Glomerular endothelial cell (primary cell): Measurements from ENCODE around the gene FAAP24. TPM values are rescaled to one million over a fixed set of nuclear protein-coding genes. Genes with fewer than 3 reads are reported as not detected.
"Not testable (repeated sequence)": the region's sequence is repeated elsewhere in the genome, so short reads cannot be mapped to it uniquely, and the experiment has no call there.

Experiments used
- DNase-seq: peaks from one replicate; pipeline ENCODE4 v3.0.0-alpha.2; 2011; ENCODE audit warnings: low read depth, low spot score; ENCODE audit errors: extremely low read depth
- total RNA-seq: library from RNA; depleted of rRNA; stranded (reverse); fragments of >200 nt; gene quantifications from 2 replicates; pipeline ENCODE4 v1.2.3, GENCODE V29; 2015

FAAP24 gene
- total RNA-seq = 1.6 and 1.9 TPM in 2 replicates

DNA sequence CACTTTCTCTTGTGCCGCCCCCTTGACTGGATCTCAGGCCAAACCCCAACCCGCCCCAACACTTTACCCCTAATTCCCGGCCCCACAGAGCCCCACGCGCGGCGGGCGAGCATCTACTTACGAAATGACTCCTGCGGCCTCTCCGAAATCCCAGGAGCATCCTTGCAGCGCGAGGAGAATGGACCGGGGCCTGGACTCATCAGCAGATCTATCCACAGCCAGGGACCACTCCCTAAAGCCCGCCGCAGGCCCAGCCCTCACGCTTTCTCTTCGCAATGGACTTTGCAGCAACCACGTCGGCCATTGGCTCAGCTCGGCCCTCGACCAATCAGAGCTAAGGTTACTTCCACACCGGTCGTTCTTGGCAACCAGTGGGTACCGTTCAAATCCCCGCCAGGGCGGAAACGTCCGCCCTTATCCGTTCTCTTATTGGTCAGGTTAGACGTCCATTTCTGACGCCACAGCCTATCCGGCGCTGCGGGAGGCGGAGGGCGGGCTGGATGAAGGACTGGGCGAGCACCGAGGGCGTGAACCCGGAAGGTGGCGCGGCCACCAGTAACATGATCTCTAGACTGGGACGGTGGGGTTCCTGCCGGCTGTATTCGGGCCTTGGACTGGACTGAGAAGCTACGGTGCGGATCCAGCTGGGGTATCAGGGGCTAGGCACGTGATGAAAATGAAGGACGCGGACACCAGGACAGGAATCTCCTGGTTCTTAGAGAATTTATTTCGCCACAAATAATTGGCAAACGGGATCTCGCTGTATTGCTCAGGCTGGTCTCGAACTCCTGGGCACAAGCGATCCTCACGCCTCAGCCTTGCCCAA is at the start of gene FAAP24, which contains the start of gene CEP89:
Gene FAAP24, plus strand, starts transcription at position 528 of the 826 bp plus-strand sequence. CDS start 955 bp downstream, outside the sequence.
Gene CEP89, minus strand, starts transcription at position 244 of the 826 bp plus-strand sequence. Its CDS starts 84 bp downstream, at position 160.
- DNase-seq = peak; percentile 98

DNA sequence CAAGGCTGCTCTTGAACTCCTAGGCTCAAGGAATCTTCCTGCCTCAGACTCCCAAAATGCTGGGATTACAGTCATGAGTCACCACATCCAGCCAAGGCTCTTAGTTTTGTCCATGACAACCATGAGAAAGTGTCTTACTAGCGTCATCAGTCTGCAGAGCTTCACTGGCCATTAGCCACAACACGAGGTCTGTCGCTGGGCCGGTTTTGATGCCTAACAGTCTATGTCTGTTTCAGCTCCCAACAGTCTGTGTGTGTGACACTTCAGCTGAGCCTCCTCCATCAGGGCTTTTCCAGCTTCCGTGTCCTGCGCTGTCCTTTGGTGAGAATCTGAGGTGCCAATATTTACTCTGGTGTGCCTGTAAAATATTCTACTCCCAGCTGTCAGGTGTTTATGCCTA is 47.8 kb upstream of the FAAP24 start:
- no peak for DNase-seq

DNA sequence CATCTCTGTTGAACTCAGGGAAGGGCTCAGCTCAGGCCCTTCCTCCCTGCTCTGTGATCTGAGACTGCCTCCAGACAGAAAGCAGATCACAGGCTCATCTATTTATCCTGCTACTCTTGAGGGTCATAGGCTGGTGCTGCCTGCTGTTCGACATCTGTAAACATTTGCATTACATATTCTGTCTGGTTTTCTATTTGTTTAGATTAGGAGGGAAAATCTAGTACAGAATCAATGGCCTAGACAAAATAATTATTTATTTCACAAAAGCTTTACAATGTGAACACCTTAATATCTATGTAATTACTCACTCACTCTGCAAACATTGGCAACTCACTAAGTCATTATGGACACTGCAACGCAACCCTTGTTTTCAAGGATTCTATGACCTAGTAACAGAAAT is 43.2 kb upstream of the FAAP24 start:
- no peak for DNase-seq

DNA sequence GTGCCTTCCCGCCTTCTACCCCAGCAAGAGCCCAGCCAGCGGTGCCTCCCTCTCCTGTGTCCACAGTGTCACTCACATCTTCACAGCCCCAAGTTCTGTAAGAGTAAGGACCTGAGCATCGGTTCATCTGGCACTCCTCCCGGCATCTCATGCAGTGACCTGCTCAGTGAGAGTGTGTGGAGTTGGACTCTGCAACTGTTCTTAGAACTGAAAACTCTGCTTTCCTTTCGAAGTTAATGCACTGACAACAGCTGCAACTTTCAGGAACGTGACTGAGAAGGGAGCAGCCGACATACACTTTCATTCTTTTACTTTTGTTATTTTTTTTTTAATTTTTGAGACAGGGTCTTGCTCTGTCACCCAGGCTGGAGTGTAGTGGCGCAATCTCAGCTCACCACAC is 41.5 kb upstream of the FAAP24 start:
- no peak for DNase-seq

GRCh38 chr19:32933571-32933970 is 38.5 kb upstream of the FAAP24 start:
- DNase-seq = no peak

DNA sequence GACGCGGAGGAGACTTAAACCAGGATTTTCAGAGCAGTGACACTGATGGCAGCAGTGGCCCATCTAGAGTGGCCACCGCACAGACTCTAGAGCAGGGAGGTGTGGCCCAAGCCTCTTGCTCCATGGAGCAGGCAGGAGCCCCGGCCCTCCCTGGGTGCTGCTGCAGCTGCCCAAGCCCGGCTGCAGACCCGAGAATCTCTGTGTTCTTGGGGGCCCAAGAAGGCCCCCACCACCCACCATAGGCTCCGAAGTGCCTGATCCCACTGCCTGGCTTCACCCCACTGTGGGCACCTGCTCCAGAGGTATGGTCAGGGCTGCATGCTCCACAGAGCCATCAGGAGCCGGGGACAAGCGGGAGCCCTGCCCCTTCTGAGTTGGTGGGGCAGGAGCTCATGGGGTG is 36.4 kb upstream of the FAAP24 start:
- DNase-seq = no peak

DNA sequence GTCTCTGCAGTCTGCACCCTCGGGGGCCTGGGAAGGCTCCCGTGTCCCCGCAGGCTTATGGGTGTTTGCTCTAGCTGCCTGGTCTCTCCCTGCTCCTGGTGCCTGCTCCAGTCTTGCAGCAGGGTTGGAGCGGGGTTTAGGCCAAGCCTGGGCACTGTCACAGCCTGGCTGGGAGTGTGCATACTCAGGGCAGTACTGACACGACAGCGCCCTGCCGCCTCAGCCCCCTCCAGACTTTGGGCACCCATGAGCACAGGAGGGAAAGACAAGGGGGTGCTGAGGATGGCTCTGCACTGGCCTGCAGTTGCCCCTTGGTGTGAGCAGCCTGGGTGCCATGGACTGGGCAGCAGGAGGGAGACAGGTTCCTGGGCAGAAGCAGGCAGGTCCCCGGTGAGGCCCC is 36.0 kb upstream of the FAAP24 start:
- no peak for DNase-seq

DNA sequence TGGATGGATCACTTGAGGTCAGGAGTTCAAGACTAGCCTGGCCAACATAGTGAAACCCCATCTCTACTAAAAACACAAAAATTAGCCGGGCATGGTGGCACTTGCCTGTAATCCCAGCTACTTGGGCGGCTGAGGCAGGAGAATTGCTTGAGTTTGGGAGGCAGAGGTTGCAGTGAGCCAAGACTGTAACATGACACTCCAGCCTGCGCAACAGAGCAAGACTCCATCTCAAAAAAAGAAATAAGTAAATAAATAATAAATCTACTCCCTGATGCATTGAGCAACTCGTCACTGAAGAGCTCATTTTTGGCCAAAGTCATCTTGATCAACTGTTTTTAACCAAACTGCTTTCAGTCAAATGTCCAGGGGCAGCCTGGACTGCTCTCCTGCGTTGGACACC is 30.8 kb upstream of the FAAP24 start:
- not testable (repeated sequence) for DNase-seq

GRCh38 chr19:32945260-32945659 is 26.8 kb upstream of the FAAP24 start:
- no peak for DNase-seq

- DNase-seq = no peak
These were observed 5.3 kb upstream of the FAAP24 start for GRCh38 chr19:32966750-32967149.

GRCh38 chr19:32969549-32969948 is 2.5 kb upstream of the FAAP24 start:
- DNase-seq = no peak

- DNase-seq = no peak
These were observed 938 bp upstream of the FAAP24 start for GRCh38 chr19:32971012-32971595.

DNA sequence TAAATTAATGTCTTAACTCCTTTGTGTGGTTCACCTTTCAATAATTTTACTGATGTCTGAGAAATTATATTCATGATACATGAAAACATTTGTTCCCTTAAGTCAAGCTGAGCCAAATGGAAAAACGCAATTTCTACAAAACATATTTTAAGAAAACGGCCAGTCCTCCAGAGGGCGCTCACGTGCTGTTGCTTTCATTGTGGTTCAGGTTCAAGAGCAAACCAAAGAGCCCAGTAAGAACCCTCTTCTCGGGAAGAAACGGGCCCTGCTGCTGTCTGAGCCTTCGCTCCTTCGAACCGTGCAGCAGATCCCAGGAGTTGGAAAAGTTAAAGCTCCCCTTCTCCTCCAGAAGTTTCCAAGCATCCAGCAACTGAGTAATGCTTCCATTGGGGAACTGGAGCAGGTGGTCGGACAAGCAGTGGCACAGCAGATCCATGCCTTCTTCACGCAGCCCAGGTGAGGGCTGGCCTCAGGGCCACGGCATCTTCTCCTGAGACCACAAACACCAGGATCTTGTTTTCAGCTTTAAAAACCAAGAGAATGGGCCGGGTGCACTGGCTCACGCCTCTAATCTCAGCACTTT is 4.3 kb downstream of the FAAP24 start:
- DNase-seq = peak; percentile 47

- no peak for DNase-seq
These were observed 5.2 kb downstream of the FAAP24 start for GRCh38 chr19:32977280-32977679.

GRCh38 chr19:32977813-32978212 is 5.8 kb downstream of the FAAP24 start:
- DNase-seq = not testable (repeated sequence)

- not testable (repeated sequence) for DNase-seq
These were observed 7.8 kb downstream of the FAAP24 start for GRCh38 chr19:32979807-32980206.

- not testable (repeated sequence) for DNase-seq
These were observed 10.4 kb downstream of the FAAP24 start for GRCh38 chr19:32982488-32982887.

- not testable (repeated sequence) for DNase-seq
These were observed 16.2 kb downstream of the FAAP24 start for GRCh38 chr19:32988254-32988653.

DNA sequence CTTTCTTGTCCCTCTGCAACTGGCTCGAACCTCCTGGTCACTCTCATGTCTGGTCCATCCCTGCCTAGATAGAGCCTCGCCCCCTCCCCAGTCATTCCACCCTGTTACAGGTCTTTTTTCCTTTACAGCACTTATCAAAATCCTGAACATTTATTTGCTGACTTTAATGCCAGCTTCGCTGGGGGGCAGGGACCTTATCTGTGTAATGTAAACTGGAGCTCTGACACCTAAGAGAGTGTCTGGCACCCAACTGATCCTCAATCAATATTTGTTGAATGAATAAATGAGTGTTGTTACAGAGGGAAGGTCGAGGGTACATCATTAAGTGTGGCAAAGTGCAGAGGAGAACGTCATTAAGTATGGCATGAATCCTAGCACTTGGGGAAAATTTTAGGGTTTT is 16.7 kb downstream of the FAAP24 start:
- DNase-seq = no peak

DNA sequence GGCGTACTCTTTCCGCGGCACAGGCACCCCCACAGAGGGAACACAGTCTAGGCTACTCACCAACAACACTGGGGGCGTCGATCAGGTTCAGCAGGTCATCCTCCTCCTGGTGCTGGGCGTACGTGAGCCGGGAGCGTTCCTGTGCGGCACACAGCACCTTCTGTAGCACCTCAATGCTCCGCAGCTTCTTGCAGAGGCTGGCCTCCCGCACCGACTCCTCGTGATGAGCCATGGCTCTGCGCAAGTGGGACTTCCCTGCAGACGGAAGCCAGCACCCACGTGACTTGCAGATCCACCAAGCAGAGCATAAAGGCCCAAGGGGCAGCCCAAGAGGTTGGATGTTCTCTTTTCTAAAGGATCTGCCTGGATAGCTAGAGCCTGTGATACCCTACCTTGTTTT is 23.9 kb downstream of the FAAP24 start:
- not testable (repeated sequence) for DNase-seq

DNA sequence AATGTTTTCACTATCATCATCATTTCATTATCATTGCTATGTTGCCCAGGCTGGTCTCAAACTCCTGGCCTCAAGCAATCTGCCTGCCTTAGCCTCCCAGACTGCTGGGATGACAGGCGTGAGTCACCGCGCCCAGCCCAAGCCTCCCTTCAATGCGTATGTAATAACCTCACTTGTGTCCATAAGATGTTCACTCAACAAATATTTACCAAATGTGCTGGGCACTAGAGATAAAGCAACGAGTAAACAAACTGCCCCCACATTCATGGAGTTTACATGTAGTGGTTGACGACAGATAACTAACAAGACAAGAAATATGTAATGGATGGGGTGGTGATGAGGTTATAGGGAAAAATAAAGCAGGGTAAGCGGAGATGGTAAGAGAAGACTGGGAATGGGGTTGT is 25.0 kb downstream of the FAAP24 start:
- not testable (repeated sequence) for DNase-seq
